GM21367 (cell line): ENCODE data around the gene CRKL.

ENCODE experiments used
- ATAC-seq: cut with Tn5 transposase; IDR thresholded peaks from one replicate; pipeline ENCODE4 v1.9.1; 2021; ENCODE audit not compliant: unreplicated experiment

Gene CRKL

GRCh38 chr22:20994902-20995241 lies 77.7 kb downstream of the CRKL start:
- ATAC-seq = no peak

- no peak for ATAC-seq
These were observed 78.3 kb downstream of the CRKL start for GRCh38 chr22:20995329-20996030.

- ATAC-seq = no peak
These were observed 78.8 kb downstream of the CRKL start for GRCh38 chr22:20996031-20996410.

- no peak for ATAC-seq
These were observed 79.7 kb downstream of the CRKL start for GRCh38 chr22:20996598-20997535.

GRCh38 chr22:20997536-20998257 lies 80.5 kb downstream of the CRKL start:
- no peak for ATAC-seq

GRCh38 chr22:20998411-20999336 lies 81.5 kb downstream of the CRKL start:
- no peak for ATAC-seq

GRCh38 chr22:20999350-21000206 lies 82.4 kb downstream of the CRKL start:
- no peak for ATAC-seq

- ATAC-seq = no peak
These were observed 83.2 kb downstream of the CRKL start for GRCh38 chr22:21000207-21000986.

GRCh38 chr22:21000987-21001600 lies 83.9 kb downstream of the CRKL start:
- ATAC-seq = no peak

- peak; percentile 74 for ATAC-seq
These were observed 84.6 kb downstream of the CRKL start, which contains the start of gene THAP7 for GRCh38 chr22:21001601-21002325. THAP7 (minus strand) TSS chr22:21002118; CDS start chr22:21001911, 207 bp downstream.
